HL-60/S4 treated with retinoic acid at 250 ng/mL for 4 days and 3 days (cell line): ENCODE data around the gene RRP1.
"Not testable (repeated sequence)": the region's sequence is repeated elsewhere in the genome, so short reads cannot be mapped to it uniquely, and the experiment has no call there.

Source experiments
- in situ Hi-C: fragments of 300-500 bp; cut with MboI; formaldehyde crosslinking; loops from 2 replicates; pipeline ENCODE4 v1.7.0; 2022; ENCODE audit warnings: low sequenced_read_pairs

RRP1 gene

GRCh38 chr21:43812957-43813655 lies 23.7 kb downstream of the RRP1 start:
- in situ Hi-C loops = no loop called here

GRCh38 chr21:43813656-43813980 lies 24.2 kb downstream of the RRP1 start:
- in situ Hi-C loops = no loop called here

- in situ Hi-C loops = no loop called here
Observed at GRCh38 chr21:43814215-43815106, 25.1 kb downstream of the RRP1 start.

- in situ Hi-C loops = no loop called here
Observed at GRCh38 chr21:43815107-43815613, 25.8 kb downstream of the RRP1 start.

- in situ Hi-C loops = no loop called here
Observed at GRCh38 chr21:43815991-43816390, 26.6 kb downstream of the RRP1 start.

GRCh38 chr21:43816611-43817071 lies 27.3 kb downstream of the RRP1 start:
- in situ Hi-C loops = no loop called here

- in situ Hi-C loops = no loop called here
Observed at GRCh38 chr21:43817157-43818086, 28.0 kb downstream of the RRP1 start.

GRCh38 chr21:43818685-43819084 lies 29.3 kb downstream of the RRP1 start:
- in situ Hi-C loops = no loop called here

GRCh38 chr21:43819511-43820405 lies 30.4 kb downstream of the RRP1 start:
- in situ Hi-C loops = no loop called here

GRCh38 chr21:43820466-43820865 lies 31.1 kb downstream of the RRP1 start:
- in situ Hi-C loops = no loop called here

GRCh38 chr21:43822166-43822565 lies 32.8 kb downstream of the RRP1 start:
- in situ Hi-C loops = not testable (repeated sequence)

GRCh38 chr21:43822741-43823140 lies 33.4 kb downstream of the RRP1 start:
- in situ Hi-C loops = not testable (repeated sequence)

- in situ Hi-C loops = no loop called here
Observed at GRCh38 chr21:43824333-43825241, 35.2 kb downstream of the RRP1 start.

GRCh38 chr21:43825242-43825935 lies 36.0 kb downstream of the RRP1 start:
- in situ Hi-C loops = no loop called here

- in situ Hi-C loops = no loop called here
Observed at GRCh38 chr21:43825936-43826622, 36.7 kb downstream of the RRP1 start.

GRCh38 chr21:43826623-43826974 lies 37.2 kb downstream of the RRP1 start:
- in situ Hi-C loops = no loop called here

GRCh38 chr21:43827015-43827611 lies 37.7 kb downstream of the RRP1 start:
- in situ Hi-C loops = no loop called here
